ENCODE data around the gene AMPD2. TPM values are rescaled to one million over a fixed set of nuclear protein-coding genes. Genes with fewer than 3 reads are reported as not detected.

The AMPD2 gene
- total and polyA plus RNA-seq, 2 of the 8 experiments (the other 6 are each of a cell fraction or from before 2014, with no cell fraction given), result 37.2 to 67.7 TPM

- Histone ChIP-seq H2AK5ac (ENCODE audit: low read depth, low read length) (0 out of 2 replicates have a peak overlapping the region, but pooled peaks have one; percentile 53), H3K23ac (ENCODE audit: insufficient read length) (no peak overlapping the region), H3K79me1 (ENCODE audit: low read depth, low read length) (peaks cover 17% of the 10 kb centered on the region), H4K8ac (ENCODE audit: extremely low read depth, insufficient read depth, low read length) (no peak overlapping the region; the same call in none of the 2 replicates), H3K9ac (replicated peaks in 1 of 4; ENCODE audit: extremely low read depth in 1 of 4, low read depth in 3 of 4, low read length in 3 of 4) (peak overlapping the region in 1 of 4 experiments; percentile 16; a peak in 1 of 7 replicates), H3K36me3 (ENCODE audit: control insufficient read depth in 2 of 4, insufficient read depth in 4 of 4, low read length in 3 of 4) (peaks cover 10 to 24% (median 18%) of the 10 kb centered on the region in 4 experiments; a peak in 7 of 8 replicates), H3K27me3 (replicated peaks in 1 of 4; ENCODE audit: control insufficient read depth in 3 of 4, extremely low read depth in 1 of 4, insufficient read depth in 3 of 4, low read length in 3 of 4) (no peaks in the 10 kb centered on the region), H3K4ac (replicated peaks; ENCODE audit: insufficient read length, low read depth, low read length) (no peak overlapping the region), H4K91ac (replicated peaks; ENCODE audit: insufficient read length, low read length) (no peak overlapping the region), H2BK15ac (ENCODE audit: low read length) (no peak overlapping the region), H2BK5ac (ENCODE audit: low read depth, low read length) (0 out of 2 replicates have a peak overlapping the region, but pooled peaks have one; percentile 24), H3K14ac (ENCODE audit: insufficient read length) (no peak overlapping the region), H4K20me1 (replicated peaks in 1 of 2; ENCODE audit: control insufficient read depth in 1 of 2, insufficient read depth in 2 of 2, low read length in 2 of 2) (peaks cover 5 to 32% of the 10 kb centered on the region in 2 experiments), H3K27ac (ENCODE audit: low read depth, low read length) (no peak overlapping the region), H3K4me2 (ENCODE audit: insufficient read depth in 1 of 2, low read depth in 2 of 2, low read length in 2 of 2) (no peak overlapping the region), H3K9me3 (ENCODE audit: insufficient read depth in 2 of 2, low read depth in 1 of 2, low read length in 1 of 2) (no peaks in the 10 kb centered on the region), H3K79me2 (ENCODE audit: control insufficient read depth in 1 of 2, insufficient read depth in 2 of 2, low read length in 2 of 2) (peaks cover 0 to 37% of the 10 kb centered on the region in 2 experiments; a peak in 2 of 4 replicates), H3K23me2 (ENCODE audit: low read depth, low read length) (peaks cover 13% of the 10 kb centered on the region), H4K5ac (ENCODE audit: insufficient read length, low read depth, low read length) (no peak overlapping the region), H3K4me1 (replicated peaks in 1 of 4; ENCODE audit: control insufficient read depth in 3 of 4, insufficient read depth in 4 of 4, low read length in 3 of 4) (peaks cover 0 to 8% (median 5%) of the 10 kb centered on the region in 4 experiments; a peak in 6 of 7 replicates), H2BK12ac (ENCODE audit: low read depth, low read length) (no peak overlapping the region), H3K56ac (replicated peaks; ENCODE audit: insufficient read length, low read depth, low read length) (no peak overlapping the region), H3K18ac (ENCODE audit: extremely low read depth, low read length) (no peak overlapping the region), H2BK20ac (ENCODE audit: low read length) (no peak overlapping the region), H2AFZ (ENCODE audit: low read length) (no peak overlapping the region), H3K4me3 (ENCODE audit: extremely low read depth in 1 of 4, insufficient read depth in 2 of 4, low read depth in 3 of 4, low read length in 4 of 4) (no peak overlapping the region), H2BK120ac (replicated peaks; ENCODE audit: low read depth, low read length) (no peak overlapping the region)
- POLR2A ChIA-PET (ENCODE audit: partially characterized antibody), result interaction anchor here (1.1 to 3.0 kb wide), 5 partner anchors 9 to 360 kb away, joined by 3 to 16 read pairs (median 5); partner anchors contain the start of genes AHCYL1 and GNAI3
- 89% methylated on average over 15 of the region's 17 CpGs; no CpG with 5 or more reads in 1 of the 2 experiments for WGBS, 2 experiments (ENCODE audit: extremely low coverage in 1 of 2, insufficient coverage in 1 of 2, insufficient read length in 1 of 2, insufficient replicate concordance in 2 of 2, low coverage in 1 of 2, low lambda C conversion rate in 2 of 2, missing lambda C conversion rate in 1 of 2)
- TF ChIP-seq ZNF274 (IDR thresholded peaks at IDR 0.05; ENCODE audit: borderline replicate concordance, extremely low read depth, low read length) (no peak), KDM4A (IDR thresholded peaks at IDR 0.05; ENCODE audit: low read depth, low read length, severe bottlenecking) (no peak), KDM1A (IDR thresholded peaks at IDR 0.05; ENCODE audit: borderline replicate concordance, low read length) (no peak), JUN (IDR thresholded peaks at IDR 0.05; ENCODE audit: low read depth, low read length) (no peak)
- no peak for DNase-seq (ENCODE audit: low read depth in 1 of 2, low spot score in 2 of 2)
- CTCF ChIA-PET (ENCODE audit: partially characterized antibody), result interaction anchor here (0.5 to 10.4 kb wide), 21 partner anchors 8 to 360 kb away, joined by 3 to 73 read pairs (median 4); partner anchors contain the start of gene AHCYL1
- FAIRE-seq, result no peak
These were observed 4.8 kb downstream of the AMPD2 start for GRCh38 chr1:109624201-109625010.

Measured in H1 (cell line).